A673 (cell line): ENCODE measurements around the gene CST4. TPM values are rescaled to one million over a fixed set of nuclear protein-coding genes. Genes with fewer than 3 reads are reported as not detected.

Experiments used
- BruUV-seq: library from RNA; stranded (reverse); fragments of 400-500 nt; replicated peaks from 2 replicates; lab custom pipeline; 2021; lab: Mats Ljungman, UMichigan
- CTCF ChIA-PET: fragments of 300-600 bp; sonication (Branson Sonifier 250); formaldehyde crosslinking; loops from one replicate; lab custom pipeline; 2022; ENCODE audit warnings: antibody characterized with exemption; lab: Charles Lee
- POLR2A ChIA-PET: fragments of 300-600 bp; sonication (Branson Sonifier 250); formaldehyde crosslinking; loops from one replicate; lab custom pipeline; 2022; ENCODE audit warnings: antibody characterized with exemption; ENCODE audit not compliant: low non-redundant PET; lab: Charles Lee
- DNase-seq: peaks from one replicate; pipeline ENCODE4 v3.0.0-alpha.2; 2015; ENCODE audit warnings: low spot score
- H3K27ac ChIP-seq: fragments of 200-600 bp; sonication (generic); 2 replicates; pipeline ENCODE4 v1.5.1; 2016; ENCODE audit warnings: mixed run types, low read depth, mild to moderate bottlenecking, mixed read lengths, antibody characterized with exemption, low read length; ENCODE audit not compliant: poor library complexity, severe bottlenecking
- H3K27me3 ChIP-seq: fragments of 200-600 bp; sonication (generic); replicated peaks from 2 replicates; pipeline ENCODE4 v1.6.1; 2017; ENCODE audit warnings: mixed run types, low read depth, mild to moderate bottlenecking, mixed read lengths, antibody characterized with exemption, low read length; ENCODE audit not compliant: insufficient read depth, poor library complexity
- H3K36me3 ChIP-seq: fragments of 200-600 bp; sonication (generic); 2 replicates; pipeline ENCODE4 v1.6.1; 2016; ENCODE audit warnings: mixed run types, mild to moderate bottlenecking, mixed read lengths, antibody characterized with exemption, low read length; ENCODE audit not compliant: insufficient read depth, poor library complexity, severe bottlenecking
- H3K4me1 ChIP-seq: fragments of 200-600 bp; sonication (generic); 2 replicates; pipeline ENCODE4 v1.6.1; 2017; ENCODE audit warnings: mixed run types, mild to moderate bottlenecking, mixed read lengths, antibody characterized with exemption, low read length; ENCODE audit not compliant: insufficient read depth, poor library complexity, severe bottlenecking
- H3K4me3 ChIP-seq: fragments of 200-600 bp; sonication (generic); 2 replicates; pipeline ENCODE4 v1.5.1; 2016; ENCODE audit warnings: low read depth, mixed run types, mild to moderate bottlenecking, mixed read lengths, low read length; ENCODE audit not compliant: poor library complexity, severe bottlenecking
- H3K9me3 ChIP-seq: fragments of 200-600 bp; sonication (generic); 2 replicates; pipeline ENCODE4 v1.6.1; 2016; ENCODE audit warnings: mixed run types, low read depth, mild to moderate bottlenecking, mixed read lengths, antibody characterized with exemption, low read length; ENCODE audit not compliant: poor library complexity, severe bottlenecking
- EZH2 ChIP-seq: fragments of 200-600 bp; sonication (generic); IDR thresholded peaks from 2 replicates; pipeline ENCODE4 v1.6.1; 2017; ENCODE audit warnings: borderline replicate concordance, low read depth, mild to moderate bottlenecking, mixed read lengths, antibody characterized with exemption, low read length; ENCODE audit not compliant: poor library complexity, severe bottlenecking
- intact Hi-C: fragments of 100-400 bp; cut with micrococcal nuclease; formaldehyde crosslinking; loops from one replicate; pipeline ENCODE4 v1.10.0; 2022; ENCODE audit not compliant: unreplicated experiment
- total RNA-seq: library from RNA; stranded (reverse); gene quantifications from 2 replicates; pipeline ENCODE4 v1.2.3, GENCODE V29; 2021
- TF ChIP-seq, protein P1 (sequence below): fragments of 300-800, 200-600 bp; sonication (generic); conservative IDR thresholded peaks from 2 replicates; pipeline ENCODE4 v1.5.1; 2017; ENCODE audit warnings: low read depth, mild to moderate bottlenecking, antibody characterized with exemption, low read length, moderate library complexity, mixed read lengths

The CST4 gene
- total RNA-seq, 1 experiment from 2014 or later: not detected

DNA sequence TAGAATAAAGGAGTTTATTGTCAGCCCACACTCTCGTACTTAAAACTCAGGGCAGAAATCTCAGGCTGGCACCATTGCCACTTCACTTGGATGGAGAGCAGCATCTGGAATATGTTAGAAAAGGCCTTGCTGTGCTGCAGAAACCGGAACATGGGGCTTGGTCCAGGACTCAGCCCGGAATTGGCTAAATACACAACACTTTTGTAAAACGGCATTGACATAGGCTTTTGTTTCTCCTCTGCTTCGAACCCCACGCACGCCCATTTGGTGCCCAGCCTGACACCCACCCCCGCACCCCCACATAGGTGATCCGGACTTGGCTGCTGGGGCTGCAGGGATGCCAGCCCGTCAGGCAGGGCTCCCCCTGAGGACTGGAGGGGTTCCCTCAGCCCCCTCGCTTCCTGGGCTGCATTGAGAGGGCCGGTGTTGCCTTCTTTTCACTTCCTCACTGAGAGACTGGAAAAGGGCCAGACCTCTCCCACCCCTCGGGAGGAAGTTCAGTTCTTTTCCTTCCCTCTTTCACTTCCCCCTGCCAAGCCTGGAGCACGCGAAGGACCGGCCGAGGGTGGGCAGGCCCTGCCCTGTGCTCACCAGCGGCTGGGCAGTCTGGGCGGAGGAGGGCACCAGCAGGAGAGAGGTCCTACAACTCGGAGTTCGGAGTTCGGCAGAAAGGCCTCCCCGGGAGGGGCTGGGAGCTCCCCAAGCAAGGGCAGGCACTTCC lies 33.2 kb downstream of the CST4 start:
- CTCF ChIA-PET: no interaction called here
- Histone ChIP-seq H3K9me3 (no peaks in the 10 kb centered on the region), H3K27me3 (peaks cover 3% of the 10 kb centered on the region), H3K36me3 (no peaks in the 10 kb centered on the region), H3K27ac (no peak overlapping the region), H3K4me3 (no peak overlapping the region), H3K4me1 (no peaks in the 10 kb centered on the region)
- intact Hi-C loops: no loop called here
- DNase-seq: no peak
- TF ChIP-seq, protein P1, sequence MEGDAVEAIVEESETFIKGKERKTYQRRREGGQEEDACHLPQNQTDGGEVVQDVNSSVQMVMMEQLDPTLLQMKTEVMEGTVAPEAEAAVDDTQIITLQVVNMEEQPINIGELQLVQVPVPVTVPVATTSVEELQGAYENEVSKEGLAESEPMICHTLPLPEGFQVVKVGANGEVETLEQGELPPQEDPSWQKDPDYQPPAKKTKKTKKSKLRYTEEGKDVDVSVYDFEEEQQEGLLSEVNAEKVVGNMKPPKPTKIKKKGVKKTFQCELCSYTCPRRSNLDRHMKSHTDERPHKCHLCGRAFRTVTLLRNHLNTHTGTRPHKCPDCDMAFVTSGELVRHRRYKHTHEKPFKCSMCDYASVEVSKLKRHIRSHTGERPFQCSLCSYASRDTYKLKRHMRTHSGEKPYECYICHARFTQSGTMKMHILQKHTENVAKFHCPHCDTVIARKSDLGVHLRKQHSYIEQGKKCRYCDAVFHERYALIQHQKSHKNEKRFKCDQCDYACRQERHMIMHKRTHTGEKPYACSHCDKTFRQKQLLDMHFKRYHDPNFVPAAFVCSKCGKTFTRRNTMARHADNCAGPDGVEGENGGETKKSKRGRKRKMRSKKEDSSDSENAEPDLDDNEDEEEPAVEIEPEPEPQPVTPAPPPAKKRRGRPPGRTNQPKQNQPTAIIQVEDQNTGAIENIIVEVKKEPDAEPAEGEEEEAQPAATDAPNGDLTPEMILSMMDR: no peak
- no peak for TF ChIP-seq EZH2
- POLR2A ChIA-PET: no interaction called here
- BruUV-seq: no TSS peak

DNA sequence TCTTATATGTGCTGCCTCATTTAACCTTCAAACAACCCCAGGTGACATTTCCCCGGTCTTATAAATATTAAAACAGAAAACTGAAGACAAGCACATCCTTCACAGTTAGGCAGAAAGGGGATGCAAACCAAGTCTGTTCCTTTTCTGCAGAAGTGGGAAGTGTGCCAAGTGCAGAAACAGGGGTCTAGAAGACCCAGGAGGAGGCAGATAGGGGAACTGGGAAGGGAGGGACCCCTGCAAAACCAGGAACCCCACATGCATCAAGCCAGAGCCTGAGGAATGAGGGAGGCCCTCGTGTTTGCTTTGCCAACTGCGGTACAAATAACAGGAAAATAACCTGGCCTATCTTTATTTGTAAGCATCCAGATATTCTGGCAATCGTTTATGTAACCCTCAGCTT lies 34.1 kb downstream of the CST4 start:
- no peak for DNase-seq
- POLR2A ChIA-PET: interaction anchor here (0.9 kb wide), 1 partner anchor 19 kb away, joined by 3 read pairs; no protein-coding TSS in a partner anchor
- BruUV-seq: no TSS peak

DNA sequence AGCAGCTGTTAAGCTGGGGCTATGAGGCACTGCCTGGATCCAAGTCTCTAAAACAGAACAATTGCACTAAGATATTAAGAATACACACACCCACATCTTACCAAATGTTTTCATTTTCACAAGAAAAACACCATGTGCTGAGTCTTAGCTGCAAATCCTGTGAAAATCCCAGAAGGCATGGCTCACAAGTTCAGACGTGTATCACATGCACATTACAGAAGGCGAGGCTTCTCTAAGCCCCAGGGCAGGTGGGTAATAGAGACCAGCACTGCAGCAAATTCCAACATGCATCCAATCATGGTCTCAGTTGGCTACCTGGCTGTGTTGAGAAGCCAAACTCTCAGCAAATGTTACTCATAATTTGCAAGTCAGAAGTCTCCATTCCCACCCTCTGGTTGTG lies 34.8 kb downstream of the CST4 start:
- Histone ChIP-seq H3K27me3 (peaks cover 3% of the 10 kb centered on the region), H3K27ac (no peak overlapping the region), H3K36me3 (no peaks in the 10 kb centered on the region), H3K9me3 (no peaks in the 10 kb centered on the region), H3K4me3 (no peak overlapping the region), H3K4me1 (no peaks in the 10 kb centered on the region)
- no peak for DNase-seq
- intact Hi-C loops: no loop called here
- no TSS peak for BruUV-seq
- ChIA-PET POLR2A (interaction anchor here (0.9 kb wide), 1 partner anchor 18 kb away, joined by 3 read pairs; no protein-coding TSS in a partner anchor), CTCF (no interaction called here)
- TF ChIP-seq, protein P1: no peak
- TF ChIP-seq EZH2: no peak

More for the DNA sequence above, 34.1 kb downstream of the CST4 start:
- Histone ChIP-seq H3K9me3 (no peaks in the 10 kb centered on the region), H3K36me3 (no peaks in the 10 kb centered on the region), H3K4me3 (no peak overlapping the region), H3K4me1 (no peaks in the 10 kb centered on the region), H3K27ac (no peak overlapping the region), H3K27me3 (peaks cover 3% of the 10 kb centered on the region)
- intact Hi-C loops: no loop called here
- CTCF ChIA-PET: no interaction called here
- TF ChIP-seq, protein P1: no peak
- no peak for TF ChIP-seq EZH2
